HL-60 (cell line): ENCODE results near the gene PGM1.

Experiments
- DNase-seq, 2 experiments: peaks; one replicate each; pipeline ENCODE4 v3.0.0-alpha.2; 2010 to 2020; ENCODE audit warnings: low read depth in 1 of 2, low spot score in 1 of 2
- H3K27ac ChIP-seq: fragments of 250-450 bp; sonication (Bioruptor Pico); replicated peaks from 2 replicates; pipeline ENCODE4 v1.5.1; 2020; ENCODE audit warnings: mild to moderate bottlenecking, moderate library complexity
- H3K27me3 ChIP-seq: fragments of 250-450 bp; sonication (Bioruptor Pico); 2 replicates; pipeline ENCODE4 v1.5.1; 2021; ENCODE audit warnings: mild to moderate bottlenecking, moderate library complexity; ENCODE audit not compliant: insufficient read depth, poor library complexity, severe bottlenecking
- H3K4me3 ChIP-seq: replicated peaks from 2 replicates; pipeline ENCODE4 v1.5.1; 2011; ENCODE audit warnings: mild to moderate bottlenecking, control low read depth, low read length; ENCODE audit not compliant: insufficient read depth
- GABPA ChIP-seq: IDR thresholded peaks from 2 replicates; pipeline ENCODE4 v1.6.1; 2012; ENCODE audit warnings: low read depth
- POLR2AphosphoS5 ChIP-seq: IDR thresholded peaks from 2 replicates; pipeline ENCODE4 v1.6.1; 2012; ENCODE audit warnings: low read depth
- REST ChIP-seq: IDR thresholded peaks from 2 replicates; pipeline ENCODE4 v1.6.1; 2012; ENCODE audit warnings: low read depth; ENCODE audit not compliant: insufficient replicate concordance
- SPI1 ChIP-seq: IDR thresholded peaks from 2 replicates; pipeline ENCODE4 v1.6.1; 2012; ENCODE audit warnings: low read depth, mild to moderate bottlenecking, borderline replicate concordance
- TF ChIP-seq, protein P1 (sequence below): IDR thresholded peaks from one replicate; pipeline ENCODE4 v1.5.1; 2011; ENCODE audit warnings: low read length, control low read depth, inconsistent platforms; ENCODE audit not compliant: insufficient read depth

The PGM1 gene

DNA sequence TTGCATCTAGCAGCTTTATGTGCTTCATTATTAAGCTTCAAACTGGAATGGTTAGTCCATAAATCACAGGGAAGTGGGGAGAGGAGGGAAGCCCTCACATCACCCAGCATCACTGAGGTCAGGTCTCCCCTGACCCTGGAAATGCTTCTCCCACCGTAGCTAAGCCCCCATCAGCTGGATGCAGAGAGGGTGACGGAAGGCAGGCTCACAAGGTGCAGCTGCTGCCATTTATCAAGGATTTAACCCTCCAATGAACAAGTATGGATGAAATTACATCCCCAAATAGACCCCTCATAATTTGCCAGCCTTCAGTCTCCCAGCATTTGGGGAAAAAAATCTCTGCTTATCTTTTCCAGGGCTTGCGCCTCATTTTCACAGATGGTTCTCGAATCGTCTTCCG lies 60.8 kb downstream of the PGM1 start:
- TF ChIP-seq, protein P1, sequence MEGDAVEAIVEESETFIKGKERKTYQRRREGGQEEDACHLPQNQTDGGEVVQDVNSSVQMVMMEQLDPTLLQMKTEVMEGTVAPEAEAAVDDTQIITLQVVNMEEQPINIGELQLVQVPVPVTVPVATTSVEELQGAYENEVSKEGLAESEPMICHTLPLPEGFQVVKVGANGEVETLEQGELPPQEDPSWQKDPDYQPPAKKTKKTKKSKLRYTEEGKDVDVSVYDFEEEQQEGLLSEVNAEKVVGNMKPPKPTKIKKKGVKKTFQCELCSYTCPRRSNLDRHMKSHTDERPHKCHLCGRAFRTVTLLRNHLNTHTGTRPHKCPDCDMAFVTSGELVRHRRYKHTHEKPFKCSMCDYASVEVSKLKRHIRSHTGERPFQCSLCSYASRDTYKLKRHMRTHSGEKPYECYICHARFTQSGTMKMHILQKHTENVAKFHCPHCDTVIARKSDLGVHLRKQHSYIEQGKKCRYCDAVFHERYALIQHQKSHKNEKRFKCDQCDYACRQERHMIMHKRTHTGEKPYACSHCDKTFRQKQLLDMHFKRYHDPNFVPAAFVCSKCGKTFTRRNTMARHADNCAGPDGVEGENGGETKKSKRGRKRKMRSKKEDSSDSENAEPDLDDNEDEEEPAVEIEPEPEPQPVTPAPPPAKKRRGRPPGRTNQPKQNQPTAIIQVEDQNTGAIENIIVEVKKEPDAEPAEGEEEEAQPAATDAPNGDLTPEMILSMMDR: no peak
- no peak for TF ChIP-seq SPI1
- H3K27ac ChIP-seq: no peak overlapping the region
- H3K4me3 ChIP-seq: no peak overlapping the region
- no peak for DNase-seq
- no peaks in the 10 kb centered on the region for H3K27me3 ChIP-seq

- TF ChIP-seq POLR2AphosphoS5: no peak
- TF ChIP-seq GABPA: no peak
- TF ChIP-seq SPI1: no peak
- TF ChIP-seq, protein P1: no peak
- no peak for TF ChIP-seq REST
- Histone ChIP-seq H3K27me3 (no peaks in the 10 kb centered on the region), H3K4me3 (no peak overlapping the region), H3K27ac (no peak overlapping the region)
- no peak for DNase-seq
Observed at GRCh38 chr1:63659448-63659847, 66.2 kb downstream of the PGM1 start.

DNA sequence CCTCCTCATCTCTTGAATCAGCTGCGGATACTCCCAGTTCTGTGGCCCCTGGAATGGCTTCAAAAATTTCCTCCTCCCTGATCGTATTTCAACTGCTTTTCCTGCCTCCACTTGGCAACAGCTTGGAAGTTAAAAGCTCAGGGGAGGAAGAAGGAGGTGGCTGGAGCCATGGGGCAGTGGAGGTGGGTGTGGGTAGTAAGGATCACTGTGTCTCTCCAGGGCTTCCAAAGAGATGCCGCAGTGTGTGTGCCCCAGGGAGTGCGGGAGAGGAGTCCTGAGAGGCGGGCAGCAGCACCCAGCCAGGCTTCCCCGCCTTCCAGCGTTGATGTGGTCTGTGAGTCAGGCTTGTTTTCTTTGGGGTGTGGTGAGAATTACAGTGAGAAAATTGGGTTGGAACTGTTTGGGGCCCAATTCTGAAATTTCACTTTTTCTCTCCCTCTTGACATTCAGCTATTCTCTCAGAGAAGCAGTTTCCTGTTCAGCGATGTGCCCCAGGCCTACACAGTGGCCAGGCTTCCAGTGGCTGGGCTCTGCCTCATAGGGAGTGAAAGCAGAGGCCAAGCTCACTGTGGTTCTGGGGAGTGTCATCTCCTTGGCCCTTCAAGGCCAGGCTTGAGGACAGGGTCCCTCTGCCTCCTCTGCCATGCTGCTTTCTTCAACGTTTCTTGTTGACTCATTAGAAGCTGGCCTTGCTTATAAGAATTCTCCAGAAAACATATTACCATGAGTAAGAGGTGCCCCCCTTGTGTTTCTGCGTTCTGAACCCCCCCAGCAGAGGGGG lies 69.0 kb downstream of the PGM1 start:
- H3K4me3 ChIP-seq: no peak overlapping the region
- no peaks in the 10 kb centered on the region for H3K27me3 ChIP-seq
- H3K27ac ChIP-seq: no peak overlapping the region
- no peak for DNase-seq
- no peak for TF ChIP-seq POLR2AphosphoS5
- no peak for TF ChIP-seq REST
- no peak for TF ChIP-seq GABPA
- TF ChIP-seq, protein P1: no peak
- no peak for TF ChIP-seq SPI1

DNA sequence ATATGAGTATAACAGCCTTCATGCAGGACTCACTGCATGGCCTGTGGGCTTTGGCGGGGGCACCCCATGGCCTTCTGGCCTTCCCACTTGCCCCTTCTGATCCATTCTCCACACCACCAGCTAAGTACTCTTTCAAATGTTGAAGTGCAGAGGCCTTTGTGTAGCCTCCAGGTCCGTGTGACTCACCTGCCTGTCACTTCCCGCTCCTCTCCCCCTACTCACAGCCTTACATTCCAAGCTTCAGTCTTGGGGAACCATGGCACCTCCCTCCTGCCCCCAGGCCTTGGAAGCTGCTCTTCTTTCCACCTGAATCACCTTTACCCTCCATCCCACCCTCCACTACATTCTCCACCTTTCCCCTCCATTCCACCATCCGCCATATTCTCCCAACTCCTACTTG lies 69.6 kb downstream of the PGM1 start:
- no peak overlapping the region for H3K27ac ChIP-seq
- TF ChIP-seq POLR2AphosphoS5 (no peak), GABPA (no peak), REST (no peak), SPI1 (no peak)
- TF ChIP-seq, protein P1: no peak
- no peak overlapping the region for H3K4me3 ChIP-seq
- no peak for DNase-seq
- no peaks in the 10 kb centered on the region for H3K27me3 ChIP-seq
